TTC549 (cell line): ENCODE results near the gene B9D1.
"Not testable (repeated sequence)": the region's sequence is repeated elsewhere in the genome, so short reads cannot be mapped to it uniquely, and the experiment has no call there.

Experiments
- FAIRE-seq: peaks from 2 replicates; lab custom pipeline; 2012; peaks lifted over from hg19 to GRCh38; lab: Jason Lieb, UNC

B9D1 gene

DNA sequence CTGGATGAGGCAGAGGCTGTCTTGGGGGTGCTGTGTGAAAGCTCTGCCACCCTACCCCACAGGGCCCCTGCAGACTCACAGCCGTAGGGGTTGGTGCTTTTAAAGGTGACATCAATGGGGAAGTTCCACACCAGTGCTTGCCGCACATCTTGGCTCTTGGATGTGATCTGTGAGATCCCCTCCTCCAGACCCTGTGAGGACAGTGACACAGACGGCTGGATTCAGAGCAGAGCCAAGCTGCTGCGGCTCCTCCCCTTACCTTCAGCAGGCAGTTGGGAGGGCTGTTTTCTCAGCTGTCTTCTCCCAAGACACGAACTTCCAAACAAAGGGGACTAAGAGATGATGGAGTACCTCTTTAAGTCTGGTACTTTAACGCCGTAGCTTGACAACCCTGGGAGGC is 4.8 kb downstream of the B9D1 start:
- no peak for FAIRE-seq

DNA sequence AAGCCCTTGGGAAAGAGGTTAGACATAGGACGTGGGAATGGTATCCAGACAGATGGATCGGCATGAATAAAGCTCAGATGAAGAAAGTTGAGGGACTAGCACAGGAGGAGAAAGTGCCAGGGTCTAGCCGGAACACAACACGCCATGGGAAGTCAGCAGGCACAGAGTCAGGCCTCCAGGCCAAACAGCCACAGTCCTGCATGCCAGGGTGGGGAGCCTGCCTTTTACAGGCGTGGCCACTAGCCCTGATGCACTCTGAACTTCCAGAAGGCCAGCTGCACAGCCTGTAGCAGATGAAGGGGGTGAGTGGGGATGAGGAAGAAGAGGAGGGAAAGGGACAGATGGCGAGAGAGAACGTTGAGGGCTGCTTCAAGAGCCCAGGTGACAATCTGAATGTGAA is 5.2 kb downstream of the B9D1 start:
- FAIRE-seq, result no peak

DNA sequence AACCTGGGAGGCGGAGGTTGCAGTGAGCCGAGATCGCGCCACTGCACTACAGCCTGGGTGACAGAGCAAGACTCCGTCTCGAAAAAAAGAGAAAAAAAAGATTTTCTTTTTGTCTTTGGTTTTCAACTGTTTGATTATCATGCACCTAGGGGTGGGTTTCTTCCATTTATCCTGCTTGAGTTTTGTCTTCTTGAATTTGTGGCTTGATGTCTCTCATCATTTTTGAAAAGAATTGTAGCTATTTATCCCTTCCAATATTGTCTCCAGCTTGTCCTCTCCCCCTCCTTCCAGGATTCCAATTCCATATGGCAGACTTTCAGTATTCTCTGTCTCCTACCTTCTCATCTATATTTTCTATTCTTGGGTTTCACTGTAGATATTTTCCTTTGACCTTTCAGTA is 7.8 kb downstream of the B9D1 start:
- no peak for FAIRE-seq

DNA sequence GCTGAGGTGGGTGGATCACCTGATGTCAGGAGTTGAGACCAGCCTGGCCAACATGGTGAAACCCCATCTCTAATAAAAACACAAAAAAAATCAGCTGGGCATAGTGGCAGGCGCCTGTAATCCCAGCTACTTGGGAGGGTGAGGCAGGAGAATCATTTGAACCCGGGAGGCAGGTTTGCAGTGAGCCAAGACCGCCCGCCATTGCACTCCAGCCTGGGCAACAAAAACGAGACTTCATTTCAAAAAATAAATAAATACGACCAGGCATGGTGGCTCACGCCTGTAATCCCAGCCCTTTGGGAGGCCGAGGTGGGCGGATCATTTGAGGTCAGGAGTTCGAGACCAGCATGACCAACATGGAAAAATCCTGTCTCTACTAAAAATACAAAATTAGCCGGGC is 9.1 kb downstream of the B9D1 start:
- not testable (repeated sequence) for FAIRE-seq

DNA sequence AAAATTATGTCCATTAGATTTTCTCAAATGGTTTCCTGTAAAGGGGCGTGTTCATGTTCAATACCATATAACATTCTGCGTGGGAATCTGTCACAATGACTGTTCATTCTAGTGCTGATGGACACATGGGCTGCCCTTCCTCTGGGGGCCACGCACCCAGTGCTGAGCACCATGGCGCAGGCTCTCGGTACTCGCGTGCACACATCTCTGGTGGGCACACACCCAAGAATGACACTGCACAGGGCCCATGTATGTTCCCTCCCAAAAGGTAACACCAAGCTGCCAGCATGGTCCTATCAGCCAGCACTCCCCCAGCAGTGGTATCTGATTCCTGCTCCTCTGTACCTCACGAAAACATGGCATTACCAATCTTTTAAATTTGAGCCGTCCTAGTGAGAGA is 13.7 kb downstream of the B9D1 start:
- no peak for FAIRE-seq

DNA sequence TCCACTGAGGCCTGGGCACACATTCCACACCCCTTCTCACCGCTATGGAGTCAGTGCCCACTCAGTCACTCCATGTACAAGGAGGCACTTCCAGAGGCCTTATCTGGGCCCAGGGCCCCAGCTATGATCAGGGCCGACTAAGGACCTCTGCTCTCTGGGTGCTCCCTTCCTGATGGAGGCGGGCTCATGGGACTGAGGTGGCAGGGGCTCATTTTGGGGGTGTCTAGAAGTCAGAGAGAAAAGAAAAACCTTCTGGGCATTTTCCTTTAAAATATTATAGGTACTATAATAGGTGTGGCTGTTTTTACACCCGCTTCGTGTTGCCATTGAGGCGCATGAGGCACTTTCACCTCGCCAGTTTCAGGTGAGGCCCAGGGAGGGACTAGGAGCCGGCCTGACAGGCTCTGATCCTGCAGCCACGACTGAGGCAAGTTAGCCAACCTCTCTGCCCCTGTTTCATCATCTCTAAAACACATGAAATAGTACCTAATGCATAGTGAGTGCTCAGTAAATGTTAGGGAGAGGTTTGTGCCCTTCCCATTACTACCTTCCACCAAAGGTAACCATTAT is 14.4 kb downstream of the B9D1 start:
- no peak for FAIRE-seq

DNA sequence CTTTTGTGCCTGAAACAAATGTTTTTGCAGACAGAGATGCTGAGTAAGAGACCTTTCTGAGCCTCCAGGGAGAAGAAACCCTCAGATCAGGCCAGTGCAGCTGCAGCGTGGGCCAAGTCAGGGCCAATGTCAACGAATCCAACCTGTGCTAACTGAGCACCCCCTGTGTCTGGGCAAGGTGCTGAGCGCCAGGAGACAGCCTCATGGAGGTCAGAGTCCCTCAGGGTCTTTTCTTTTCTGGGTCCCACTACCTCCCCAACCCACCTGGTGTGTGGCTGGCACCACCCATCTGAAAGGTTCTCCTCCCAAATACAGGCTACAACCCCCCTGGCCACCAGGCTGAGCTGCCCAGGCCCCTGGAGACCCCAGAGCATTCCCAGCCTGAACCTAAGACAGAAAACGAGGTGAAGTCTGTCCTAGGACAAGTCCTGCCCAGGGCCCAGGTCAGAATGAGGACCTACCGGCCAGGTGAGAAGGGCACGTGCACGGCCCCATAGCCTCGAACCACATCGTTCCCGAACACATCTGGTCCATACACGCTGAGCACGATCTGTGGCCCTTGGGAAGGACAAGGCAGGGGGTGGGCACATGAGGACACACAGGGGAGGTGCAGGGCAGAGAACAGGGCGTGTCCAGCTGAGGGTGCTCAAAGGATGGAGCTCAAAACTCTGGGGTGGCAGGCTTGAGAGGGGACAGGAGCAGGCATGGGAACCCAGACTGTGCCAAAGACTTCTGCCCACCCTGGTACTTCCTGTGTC is 15.0 kb downstream of the B9D1 start:
- no peak for FAIRE-seq

DNA sequence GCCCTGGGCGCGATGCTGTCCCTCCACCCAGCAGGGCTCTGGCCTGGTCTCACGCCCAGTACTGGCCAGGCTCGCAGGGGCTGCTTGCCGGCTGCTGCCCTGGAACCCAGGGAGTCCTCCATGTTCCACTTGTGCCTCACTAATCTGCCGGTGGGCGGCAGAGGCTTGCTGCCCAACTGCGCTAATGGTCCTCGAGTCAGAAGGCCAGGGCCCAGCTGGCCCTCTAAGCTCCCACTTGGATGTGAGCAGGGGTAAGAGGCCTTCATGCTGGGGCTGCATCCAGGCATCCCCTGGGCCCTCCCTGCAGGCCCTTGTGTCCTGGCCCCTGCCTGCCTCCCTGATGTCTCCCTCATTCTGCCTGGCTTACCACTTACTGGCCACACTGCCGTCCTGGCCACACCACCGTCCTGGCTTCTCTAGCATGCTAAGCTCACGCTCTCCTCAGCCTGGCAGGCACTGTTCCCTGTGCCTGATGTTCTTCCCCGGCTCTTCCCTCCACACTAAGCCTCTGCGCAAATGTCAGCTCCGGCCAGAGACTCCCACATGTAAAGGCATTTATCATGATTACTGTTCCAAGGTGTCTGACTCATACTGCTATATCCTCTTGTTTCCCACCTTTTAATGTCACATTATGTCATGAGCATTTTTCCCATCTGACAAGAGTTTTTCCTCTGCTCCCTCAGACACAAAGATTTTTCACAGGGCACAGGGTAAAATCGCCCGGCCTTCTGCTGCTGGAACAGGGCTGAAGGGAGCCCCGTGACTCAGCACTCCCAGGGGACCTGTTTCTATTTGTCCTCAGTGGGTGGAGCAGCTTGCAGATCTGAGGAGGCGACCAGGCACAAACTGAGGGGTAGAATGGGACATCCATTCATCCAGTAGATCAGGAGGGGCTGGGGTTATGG is 15.9 kb downstream of the B9D1 start:
- FAIRE-seq, result no peak

DNA sequence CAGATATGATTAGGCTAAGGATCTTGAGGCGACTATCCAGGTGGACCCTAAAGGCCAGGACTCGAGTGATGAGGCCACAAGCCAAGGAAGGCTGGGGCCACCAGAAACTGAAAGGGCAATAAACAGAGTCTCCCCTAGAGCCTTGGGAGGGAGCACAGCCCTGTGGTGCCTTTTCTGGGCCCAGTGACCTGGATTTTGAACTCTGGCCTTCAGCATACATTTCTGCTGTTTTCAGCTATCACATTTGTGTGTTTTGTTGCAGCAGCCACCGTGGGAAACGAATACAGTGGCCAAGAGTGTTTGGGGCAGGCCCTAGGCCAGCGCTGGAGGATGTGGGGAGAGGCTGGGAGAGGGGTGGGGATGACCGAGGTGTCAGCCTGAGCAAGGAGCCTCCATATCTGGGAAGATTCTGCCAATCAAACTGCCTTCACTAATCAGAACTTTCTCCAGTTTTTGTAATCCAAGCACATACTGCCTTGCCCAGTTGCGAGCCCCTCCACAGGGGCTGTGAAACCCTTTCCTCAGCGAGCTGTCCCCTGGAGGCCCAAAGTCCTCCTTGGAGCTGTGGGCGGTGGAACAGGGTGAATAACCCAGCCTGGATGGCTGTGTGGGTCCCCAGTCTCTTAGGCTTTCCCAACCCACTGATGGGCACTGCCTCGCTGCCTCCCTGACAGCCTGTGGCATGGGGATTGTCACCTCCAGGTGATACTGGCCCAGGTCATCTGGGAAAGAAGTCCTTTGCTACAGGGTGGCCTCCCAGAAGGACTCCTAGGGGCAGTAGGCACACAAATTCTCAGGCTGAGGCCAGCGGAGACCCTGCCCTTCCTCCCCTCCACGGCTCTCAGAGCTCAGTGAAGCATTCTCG is 16.8 kb downstream of the B9D1 start:
- no peak for FAIRE-seq

DNA sequence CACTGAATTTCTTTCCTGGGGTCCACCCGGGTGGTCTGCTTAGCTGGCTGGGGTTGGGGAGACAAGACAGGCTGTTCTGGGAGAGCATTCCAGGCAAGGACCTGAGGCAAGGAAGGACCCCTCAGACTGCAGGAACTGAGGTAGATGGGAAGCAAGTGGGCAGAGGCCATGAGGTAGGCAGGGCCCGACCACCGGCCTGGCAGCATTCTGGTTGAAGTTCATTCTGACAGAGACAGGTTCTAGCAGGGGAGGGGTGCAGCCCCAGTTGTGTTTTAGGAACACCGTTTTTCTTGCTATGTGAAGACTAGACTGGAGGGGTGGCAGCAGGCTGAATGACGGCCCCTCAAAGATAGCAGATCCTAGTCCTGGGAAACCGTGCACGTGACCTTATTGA is 17.5 kb downstream of the B9D1 start:
- no peak for FAIRE-seq

DNA sequence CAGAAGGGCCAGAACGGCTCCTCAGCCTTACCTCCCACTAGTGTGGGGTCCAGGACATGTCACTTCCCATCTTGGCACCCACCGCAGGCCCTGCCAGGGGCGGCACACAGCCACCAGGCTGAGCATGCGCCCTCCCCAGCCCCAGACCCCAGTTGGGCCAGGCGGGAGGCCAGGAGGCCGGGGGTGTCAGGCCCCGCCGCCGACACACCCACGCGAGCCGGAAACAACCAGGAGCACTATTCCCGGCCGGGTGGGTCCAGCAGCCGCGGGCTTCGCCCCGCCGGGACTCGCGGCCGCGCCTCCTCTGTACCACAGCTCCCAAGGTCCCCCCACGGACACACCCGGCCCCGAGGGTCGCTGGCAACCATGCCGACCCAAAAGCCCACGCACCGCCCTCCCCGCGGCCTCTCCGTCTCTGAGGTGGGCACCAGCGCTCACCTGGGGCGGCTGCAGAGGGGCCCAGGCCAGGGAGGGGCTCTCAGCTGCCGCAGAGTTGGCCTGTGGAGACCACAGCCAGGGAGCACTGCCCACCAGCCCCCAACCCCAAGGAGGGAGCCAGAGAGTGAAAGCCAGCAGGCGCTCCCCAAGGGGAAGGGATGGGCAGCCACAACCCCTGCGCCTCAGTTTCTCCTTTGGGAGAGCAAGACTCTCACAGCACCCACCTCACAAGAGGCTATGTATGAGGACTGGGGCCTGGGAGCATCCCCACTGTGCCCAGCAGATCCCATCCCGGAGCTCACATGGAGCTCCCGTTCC is 18.0 kb downstream of the B9D1 start:
- FAIRE-seq, result no peak

DNA sequence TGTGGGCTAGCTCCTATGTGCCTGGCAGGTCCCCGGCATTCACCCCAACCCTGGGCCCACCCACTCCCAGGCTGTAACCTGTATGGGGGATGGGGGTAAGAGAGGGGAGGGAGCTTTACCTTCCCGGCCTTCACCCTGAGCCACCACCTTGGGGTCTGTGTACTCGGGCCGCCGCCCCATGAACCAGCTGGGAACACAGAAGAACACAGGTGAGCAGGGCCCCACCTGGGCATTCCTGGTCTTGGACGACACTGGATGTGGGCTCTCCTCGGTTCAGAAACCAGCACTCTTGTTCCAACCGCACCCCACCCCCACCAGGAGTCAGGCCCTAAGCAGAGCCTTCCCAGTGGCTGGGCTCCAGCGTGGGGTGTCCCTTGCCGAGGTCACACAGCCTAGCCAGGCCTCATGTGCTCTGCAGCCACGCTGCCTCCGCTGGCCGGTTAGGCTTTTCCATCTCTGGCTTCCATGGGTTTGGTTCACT is 18.8 kb downstream of the B9D1 start:
- no peak for FAIRE-seq

DNA sequence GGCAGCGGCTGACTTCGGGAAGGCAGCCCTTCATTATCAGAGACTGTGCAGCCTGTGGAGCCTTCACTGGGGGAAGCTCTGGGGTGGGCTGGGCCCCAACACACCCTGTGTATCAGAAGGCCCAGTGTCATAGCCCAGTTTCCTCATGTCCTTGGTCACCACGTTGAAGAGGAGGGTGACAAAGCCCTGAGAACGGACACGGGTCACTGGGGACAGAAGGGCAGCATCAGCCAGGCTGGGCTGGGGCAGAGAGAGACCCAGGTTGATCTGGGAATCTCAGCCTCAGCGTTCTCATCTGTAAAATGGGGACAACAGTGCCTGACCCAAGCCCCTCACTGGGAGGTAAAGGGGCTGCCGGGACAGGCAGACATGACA is 19.3 kb downstream of the B9D1 start:
- FAIRE-seq, result no peak

DNA sequence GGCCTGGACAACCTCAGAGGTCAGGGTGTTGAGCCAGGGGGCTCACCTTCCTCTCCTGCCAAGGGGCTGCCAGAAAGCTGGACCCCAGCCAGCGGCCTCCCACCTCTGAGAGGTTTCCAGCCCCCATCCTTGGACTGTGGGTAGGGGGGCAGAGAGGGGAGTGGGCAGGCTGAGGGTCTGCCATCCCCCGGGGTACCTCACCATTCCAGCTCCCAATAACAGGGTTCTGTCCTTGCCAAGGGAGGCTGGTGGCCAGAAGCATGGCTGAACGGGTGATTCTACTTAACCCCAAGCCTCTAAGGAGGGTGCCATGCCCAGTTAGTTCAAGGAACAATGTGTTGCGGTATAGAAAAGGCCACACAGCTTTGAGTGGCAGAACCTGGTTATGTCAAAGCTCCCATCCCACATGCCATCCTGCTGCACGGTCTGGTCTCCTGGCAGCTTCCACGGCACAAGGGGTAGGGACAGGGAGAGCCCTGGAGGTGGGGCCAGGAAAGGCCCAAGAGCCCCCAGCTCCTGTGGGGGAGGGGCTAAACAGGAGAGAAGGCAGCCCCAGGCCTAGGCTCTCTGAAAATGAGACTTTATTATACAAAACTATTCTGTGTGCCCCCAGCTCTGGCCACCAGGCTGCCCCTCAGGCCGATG is 19.8 kb downstream of the B9D1 start:
- FAIRE-seq, result no peak

DNA sequence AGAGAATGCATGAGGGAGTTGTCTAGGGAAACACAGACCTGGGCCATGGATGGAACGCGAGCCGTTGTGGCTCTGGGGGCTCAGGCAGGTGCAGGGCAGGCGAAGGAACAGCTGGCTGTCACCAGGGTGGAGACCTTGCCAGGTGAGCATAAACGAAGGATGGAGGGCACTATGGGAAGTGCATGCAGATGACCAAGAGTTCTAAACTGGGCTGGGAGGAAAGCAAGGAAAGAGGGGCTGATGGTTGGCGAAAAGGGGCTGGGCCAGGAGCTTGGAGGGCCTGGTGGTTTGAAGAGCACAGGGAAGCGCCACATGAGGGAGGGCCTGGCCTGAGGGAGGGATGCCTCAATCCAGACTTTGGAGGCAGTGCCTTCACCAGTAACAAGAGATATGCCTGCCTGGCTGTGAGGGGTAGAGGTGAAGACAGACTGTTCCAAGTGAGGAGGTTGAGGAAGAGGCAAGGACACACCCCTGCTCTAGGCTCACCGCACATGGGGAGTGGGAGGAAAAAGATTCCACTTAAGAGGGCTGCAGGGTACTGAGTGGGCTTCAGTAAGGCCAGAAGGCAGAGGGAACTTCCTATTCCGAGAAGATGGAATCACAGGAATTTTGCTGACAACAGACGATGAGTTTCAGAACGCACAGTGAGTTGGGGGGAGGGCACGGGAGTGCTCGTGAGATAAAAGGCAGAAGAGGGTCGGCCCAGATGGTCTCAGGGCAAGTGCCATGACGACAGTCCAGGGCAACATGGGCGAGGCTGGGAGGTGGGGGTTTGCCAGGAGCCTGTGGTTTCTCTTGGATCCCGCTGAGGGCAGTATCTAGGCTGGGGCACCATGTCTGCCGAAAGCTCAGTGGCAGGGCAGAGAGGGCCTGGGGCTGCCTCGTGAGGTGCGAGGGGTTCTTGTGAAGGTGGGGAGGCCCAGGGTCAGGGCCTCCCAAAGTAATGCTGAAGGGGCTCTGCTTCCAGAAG is 20.6 kb downstream of the B9D1 start:
- no peak for FAIRE-seq

DNA sequence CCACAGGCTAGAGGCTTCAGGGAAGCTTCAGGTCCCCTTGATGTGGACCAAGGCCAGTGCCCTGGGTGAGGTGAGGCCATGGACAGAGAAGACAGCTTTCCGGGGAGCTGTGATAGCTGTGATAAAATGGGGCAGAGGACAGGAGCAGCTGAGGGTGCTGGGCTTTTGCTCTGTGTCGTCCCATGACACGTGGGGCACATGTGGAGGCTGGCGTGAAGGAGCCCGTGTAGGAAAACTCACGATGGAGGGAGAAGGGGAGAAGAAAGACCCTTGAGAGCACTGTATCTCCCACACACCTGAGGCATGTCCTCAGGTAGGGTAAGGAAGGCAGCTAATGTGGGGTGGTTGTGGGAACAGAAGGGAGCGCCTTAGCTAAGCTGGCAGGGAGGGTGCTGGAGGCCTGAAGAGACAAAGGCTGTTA is 21.3 kb downstream of the B9D1 start:
- no peak for FAIRE-seq

DNA sequence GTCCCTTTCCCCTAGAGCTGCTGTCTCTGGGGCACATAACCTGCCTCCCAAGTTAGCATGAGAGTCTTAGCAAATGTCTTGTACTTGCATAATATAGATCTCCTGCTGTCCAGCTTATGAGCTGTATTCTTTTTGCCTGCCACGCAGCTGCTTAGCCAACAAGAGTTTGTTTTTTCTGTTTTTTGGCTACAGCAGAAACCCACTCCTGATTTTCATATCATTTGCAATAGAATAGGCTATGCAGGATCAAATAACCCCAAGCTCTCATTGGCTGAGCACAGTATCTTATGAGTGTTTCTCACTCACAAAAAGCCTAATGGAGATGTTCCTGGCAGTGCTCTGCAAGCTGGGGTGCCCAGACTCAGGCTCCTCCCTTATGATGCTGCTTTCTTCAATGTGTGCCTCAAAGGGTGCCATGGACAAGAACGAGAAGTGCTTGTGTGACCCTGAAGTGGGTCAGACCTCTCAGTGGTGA is 23.1 kb downstream of the B9D1 start:
- FAIRE-seq, result no peak

DNA sequence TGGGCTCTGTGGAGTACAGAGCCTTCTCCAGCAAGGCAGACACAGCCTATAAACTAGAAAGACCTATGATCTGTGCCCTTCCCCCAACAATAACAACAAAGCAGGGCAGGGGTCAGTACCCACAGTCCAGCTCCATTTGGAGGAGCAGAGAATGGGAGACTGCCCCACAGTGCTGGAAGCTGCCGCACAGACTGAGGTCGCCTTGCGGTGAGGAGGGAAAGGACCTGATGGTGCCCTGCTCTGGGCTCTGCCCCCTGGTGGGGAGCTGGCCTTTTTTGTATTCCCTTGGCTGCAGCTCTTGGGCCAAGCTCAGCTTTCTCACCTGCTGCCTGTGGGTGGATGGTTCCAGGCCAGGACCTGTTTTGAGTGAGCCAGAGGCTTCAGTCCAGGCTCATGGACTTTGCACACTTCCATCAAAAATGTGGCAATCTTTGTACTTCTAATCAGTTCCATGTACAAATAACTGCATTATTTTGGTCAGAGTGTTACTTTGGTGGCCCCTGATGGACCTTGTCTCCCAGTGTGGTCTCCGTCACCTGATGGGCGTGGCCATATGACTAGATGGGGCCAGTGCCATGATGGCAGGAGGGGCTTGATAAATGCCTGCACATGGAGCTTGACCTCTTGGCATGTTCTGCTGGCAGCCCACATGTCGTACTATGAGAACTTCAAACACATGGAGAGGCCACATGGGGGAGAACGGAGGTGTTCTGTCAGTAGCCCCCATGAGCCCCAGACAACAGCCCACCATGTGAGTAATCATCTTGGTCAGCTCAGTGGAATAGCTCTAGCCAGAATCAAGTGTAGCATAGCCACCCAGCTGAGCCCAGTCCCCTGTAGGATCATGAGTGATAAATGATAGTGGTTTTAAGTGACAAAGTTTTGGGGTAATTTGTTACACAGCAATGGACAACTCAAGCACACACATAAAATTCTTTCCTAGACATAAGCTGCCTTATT is 24.2 kb downstream of the B9D1 start:
- no peak for FAIRE-seq

DNA sequence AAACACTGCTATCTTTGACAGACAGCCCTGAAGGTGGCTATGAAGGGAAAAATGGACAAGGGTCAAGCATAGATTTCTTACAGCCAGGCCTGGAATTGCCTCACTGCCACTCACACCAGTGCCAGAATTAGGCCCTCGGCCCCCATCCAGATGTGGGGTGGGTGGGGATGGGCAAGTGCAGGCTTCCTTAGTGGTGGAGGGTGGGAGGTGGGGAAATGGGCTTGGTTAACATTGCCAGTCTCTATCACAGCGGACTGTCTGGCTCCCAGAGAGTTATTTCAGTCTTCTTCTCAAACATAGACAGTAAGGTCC is 24.9 kb downstream of the B9D1 start:
- FAIRE-seq, result no peak
